Activated CD8-positive, alpha-beta memory T cell treated with anti-CD3 and anti-CD28 coated beads, Interleukin-2, amount 50 U/mL, for 4 hours (primary cell): ENCODE results near the gene LARP4B.

Experiments
- DNase-seq: peaks from one replicate; pipeline ENCODE4 v3.0.0-alpha.2; 2020

LARP4B gene

GRCh38 chr10:821322-821721, 110.2 kb downstream of the LARP4B start:
- no peak for DNase-seq

- DNase-seq: no peak
These were observed 111.7 kb downstream of the LARP4B start for GRCh38 chr10:819816-820215.

- DNase-seq: no peak
These were observed 112.2 kb downstream of the LARP4B start for GRCh38 chr10:819326-819725.

GRCh38 chr10:818526-819220, 112.8 kb downstream of the LARP4B start:
- DNase-seq: no peak

GRCh38 chr10:818010-818409, 113.5 kb downstream of the LARP4B start:
- DNase-seq: no peak

GRCh38 chr10:817371-817770, 114.1 kb downstream of the LARP4B start:
- DNase-seq: no peak

GRCh38 chr10:816958-817357, 114.5 kb downstream of the LARP4B start:
- no peak for DNase-seq

GRCh38 chr10:816091-816477, 115.4 kb downstream of the LARP4B start:
- DNase-seq: no peak

GRCh38 chr10:815338-816090, 116.0 kb downstream of the LARP4B start:
- DNase-seq: no peak

- DNase-seq: no peak
These were observed 116.8 kb downstream of the LARP4B start for GRCh38 chr10:814536-815302.

GRCh38 chr10:813286-813685, 118.2 kb downstream of the LARP4B start:
- DNase-seq: no peak

- no peak for DNase-seq
These were observed 118.7 kb downstream of the LARP4B start for GRCh38 chr10:812787-813186.

- DNase-seq: no peak
These were observed 119.9 kb downstream of the LARP4B start for GRCh38 chr10:811379-812175.

- DNase-seq: no peak
These were observed 121.1 kb downstream of the LARP4B start for GRCh38 chr10:810351-810846.

GRCh38 chr10:809671-810350, 121.7 kb downstream of the LARP4B start:
- no peak for DNase-seq

GRCh38 chr10:807958-808353, 123.5 kb downstream of the LARP4B start:
- no peak for DNase-seq

- no peak for DNase-seq
These were observed 124.1 kb downstream of the LARP4B start for GRCh38 chr10:807163-807957.

- DNase-seq: no peak
These were observed 124.9 kb downstream of the LARP4B start for GRCh38 chr10:806451-807162.

GRCh38 chr10:805620-806305, 125.7 kb downstream of the LARP4B start:
- no peak for DNase-seq
